Globus pallidus (tissue), 1 donor: ENCODE results near the gene NOS1.
"Not testable (repeated sequence)": the region's sequence is repeated elsewhere in the genome, so short reads cannot be mapped to it uniquely, and the experiment has no call there.

Experiments
- DNase-seq: peaks from one replicate; pipeline ENCODE4 v3.0.0-alpha.2; 2015; ENCODE audit warnings: low spot score

Gene NOS1

GRCh38 chr12:117361347-117361751 lies at the start of gene NOS1:
NOS1 (minus strand) TSS chr12:117361626; CDS start chr12:117331069, 30,557 bp downstream.
- no peak for DNase-seq

- DNase-seq = no peak
Observed at GRCh38 chr12:117409286-117409685, 47.9 kb upstream of the NOS1 start.

DNA sequence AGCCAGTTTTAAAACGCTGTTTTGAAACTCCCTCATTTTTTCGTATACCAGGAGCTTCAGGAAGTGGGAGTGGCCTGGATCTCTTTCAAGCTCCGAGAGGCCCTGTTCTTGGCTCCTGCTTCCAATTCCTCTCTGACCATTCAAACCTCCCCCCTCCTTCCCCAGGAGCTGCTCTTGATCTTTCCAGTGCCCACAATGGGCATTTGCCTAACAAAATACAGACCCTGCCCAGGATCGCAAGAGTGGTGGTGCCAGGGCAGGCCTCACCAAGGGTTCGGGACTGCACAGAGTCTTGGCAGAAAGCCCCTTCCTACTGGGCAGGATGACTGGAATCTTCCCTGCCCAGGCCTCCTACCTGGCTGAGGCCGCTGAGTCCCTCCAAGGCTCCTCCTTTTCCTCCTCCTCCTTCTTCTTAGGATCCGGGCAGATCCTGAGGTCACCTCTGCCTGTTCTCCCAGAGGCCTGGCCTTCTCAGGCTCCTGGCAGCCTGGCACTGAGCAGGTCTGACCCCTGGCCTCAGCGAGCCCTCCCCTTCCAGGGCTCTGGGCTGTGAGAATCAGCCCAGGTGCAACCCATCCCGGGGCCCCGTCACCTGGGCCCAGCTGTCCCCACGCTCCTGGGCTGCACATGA lies 46.9 kb upstream of the NOS1 start:
- DNase-seq = peak; percentile 37

GRCh38 chr12:117404940-117405339 lies 43.5 kb upstream of the NOS1 start:
- DNase-seq = no peak

GRCh38 chr12:117404203-117404853 lies 42.9 kb upstream of the NOS1 start:
- DNase-seq = no peak

- no peak for DNase-seq
Observed at GRCh38 chr12:117403586-117404139, 42.2 kb upstream of the NOS1 start.

GRCh38 chr12:117402363-117402762 lies 40.9 kb upstream of the NOS1 start:
- DNase-seq = no peak

DNA sequence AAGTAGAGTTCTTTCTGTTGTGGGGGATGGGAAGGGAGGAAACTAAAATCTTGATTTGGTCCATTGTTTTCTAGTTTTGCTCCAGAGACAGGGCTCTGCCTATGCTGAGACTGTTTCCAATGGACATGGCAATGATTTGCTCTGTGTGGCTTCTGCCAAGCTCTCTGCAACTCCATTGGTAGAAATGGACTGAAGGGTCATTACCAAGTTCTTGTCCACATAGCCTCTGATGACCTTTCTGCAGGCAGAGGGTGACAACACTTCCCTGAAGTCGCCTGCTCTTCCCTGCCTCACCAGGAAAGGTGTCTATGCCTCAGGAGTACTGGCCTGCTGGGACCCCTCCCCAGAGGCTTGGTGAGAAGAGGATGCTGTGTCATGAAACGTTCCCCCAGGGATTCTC lies 39.5 kb upstream of the NOS1 start:
- DNase-seq = no peak

- not testable (repeated sequence) for DNase-seq
Observed at GRCh38 chr12:117398482-117398881, 37.1 kb upstream of the NOS1 start.

DNA sequence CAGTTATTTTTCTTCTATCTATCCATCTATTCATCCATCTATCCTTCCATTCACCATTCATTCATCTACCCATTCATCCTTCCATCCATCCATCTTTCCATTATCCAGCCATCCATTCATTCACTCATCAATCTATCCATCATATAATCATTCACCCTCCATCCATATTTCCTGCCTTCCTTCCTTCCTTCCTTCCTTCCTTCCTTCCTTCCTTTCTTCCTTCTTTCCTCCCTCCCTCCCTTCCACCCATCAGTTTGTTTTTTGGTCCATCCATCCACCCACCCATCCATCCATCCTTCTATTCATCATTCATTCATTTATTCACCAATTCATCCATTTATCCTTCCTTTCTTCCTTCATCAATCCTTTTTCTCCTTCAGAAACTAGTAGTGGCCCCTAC lies 34.3 kb upstream of the NOS1 start:
- no peak for DNase-seq

DNA sequence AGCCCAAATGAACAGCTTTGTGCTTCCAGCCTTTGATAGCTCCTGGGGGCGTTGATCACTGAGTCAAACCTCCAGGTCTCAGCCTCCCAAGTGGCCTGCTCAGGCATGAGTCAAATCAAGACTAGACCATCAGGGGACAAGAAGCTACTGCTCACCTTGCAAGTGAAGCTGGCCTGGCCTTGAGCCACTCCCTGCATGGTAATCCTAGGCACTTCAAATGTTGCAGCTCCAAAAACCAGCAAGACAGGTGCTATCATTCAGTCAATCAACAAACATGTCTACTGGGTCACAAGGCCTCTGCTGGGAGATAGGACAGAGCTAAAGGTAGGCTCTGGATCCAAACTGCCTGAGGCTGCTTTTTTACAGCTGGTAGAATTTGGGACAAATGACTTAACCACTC lies 33.1 kb upstream of the NOS1 start:
- no peak for DNase-seq

GRCh38 chr12:117393656-117394055 lies 32.2 kb upstream of the NOS1 start:
- no peak for DNase-seq

DNA sequence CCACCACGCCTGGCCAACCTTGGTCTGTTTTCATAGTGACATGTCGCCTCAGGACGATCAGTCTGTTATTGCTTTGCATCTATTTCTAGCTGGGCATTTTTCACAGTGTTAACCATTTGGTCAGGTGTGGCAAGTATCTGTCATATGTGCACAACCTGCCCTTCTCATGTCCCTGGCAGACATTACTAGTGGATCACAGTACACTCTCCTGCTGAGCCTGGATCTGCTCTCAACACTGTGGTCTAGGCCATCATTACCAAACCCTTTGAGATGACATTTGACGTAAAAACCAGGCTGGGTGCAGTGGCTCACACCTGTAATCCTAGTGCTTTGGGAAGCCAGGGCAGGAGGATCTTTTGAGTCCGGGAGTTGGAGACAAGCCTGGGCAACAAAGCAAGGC lies 29.4 kb upstream of the NOS1 start:
- no peak for DNase-seq

DNA sequence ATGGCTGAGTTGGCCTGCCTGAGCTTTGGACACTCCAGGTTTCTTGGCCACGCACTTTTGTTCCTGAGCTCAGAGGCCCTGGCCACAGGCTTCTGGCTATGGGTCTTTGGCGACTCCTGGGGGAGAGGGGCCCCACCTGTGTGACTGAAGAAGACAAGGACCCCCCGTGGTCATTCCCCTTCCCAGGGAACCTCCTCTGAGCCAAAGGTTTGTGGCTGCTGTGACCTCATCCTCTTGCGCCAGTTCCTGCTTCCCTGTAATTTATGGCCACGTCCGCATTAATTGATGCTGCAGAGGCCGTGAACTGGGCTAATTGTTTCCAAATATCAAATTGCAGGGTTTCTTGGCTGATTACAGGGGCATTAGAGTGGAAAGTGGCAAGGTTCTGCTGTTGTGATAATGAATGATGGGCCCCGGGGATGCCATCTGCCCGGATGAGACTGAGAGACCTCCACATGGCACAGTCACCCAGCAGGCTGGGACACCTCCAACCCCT lies 27.6 kb upstream of the NOS1 start:
- no peak for DNase-seq

- DNase-seq = no peak
Observed at GRCh38 chr12:117387832-117388231, 26.4 kb upstream of the NOS1 start.

- DNase-seq = no peak
Observed at GRCh38 chr12:117384735-117385134, 23.3 kb upstream of the NOS1 start.

- DNase-seq = no peak
Observed at GRCh38 chr12:117380083-117380482, 18.7 kb upstream of the NOS1 start.

DNA sequence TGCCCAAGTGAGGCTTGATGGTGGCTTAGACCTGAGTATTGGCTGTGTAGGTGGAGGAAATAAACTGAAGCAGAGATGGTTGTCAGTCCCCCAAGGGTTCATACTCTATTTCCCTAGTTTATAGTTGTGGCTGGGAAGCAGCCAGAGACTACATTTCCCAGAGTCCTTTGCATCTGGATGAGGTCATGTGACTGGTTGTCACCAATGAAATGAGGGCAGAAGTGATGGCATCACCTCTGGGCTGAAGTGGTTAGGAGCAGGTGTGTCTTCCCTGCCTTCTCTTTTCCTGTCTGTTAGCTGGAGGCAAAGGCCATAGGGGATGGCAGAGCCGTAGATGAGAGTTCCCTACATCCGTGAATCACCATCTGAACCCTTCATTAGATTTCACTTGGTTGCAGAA lies 16.3 kb upstream of the NOS1 start:
- no peak for DNase-seq

DNA sequence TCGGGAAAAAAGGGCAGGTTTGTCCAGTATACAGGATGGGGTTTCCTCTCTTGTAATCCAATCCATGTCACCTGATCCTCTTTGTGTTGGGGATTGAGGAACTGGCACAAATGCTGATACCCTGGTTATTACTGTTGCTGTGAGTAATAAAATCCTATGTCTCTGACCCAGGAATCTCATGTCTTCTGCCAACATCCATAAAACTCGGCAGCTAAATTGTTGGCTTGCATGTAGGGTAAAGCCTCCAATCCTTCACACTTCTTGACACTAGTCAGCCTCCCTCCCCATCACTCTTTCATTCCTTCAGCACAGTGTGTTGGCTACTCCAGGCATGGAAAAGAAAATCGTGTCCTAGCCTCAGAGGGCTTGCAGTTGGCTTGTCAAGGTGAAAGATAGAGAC lies 9.2 kb upstream of the NOS1 start:
- DNase-seq = no peak

DNA sequence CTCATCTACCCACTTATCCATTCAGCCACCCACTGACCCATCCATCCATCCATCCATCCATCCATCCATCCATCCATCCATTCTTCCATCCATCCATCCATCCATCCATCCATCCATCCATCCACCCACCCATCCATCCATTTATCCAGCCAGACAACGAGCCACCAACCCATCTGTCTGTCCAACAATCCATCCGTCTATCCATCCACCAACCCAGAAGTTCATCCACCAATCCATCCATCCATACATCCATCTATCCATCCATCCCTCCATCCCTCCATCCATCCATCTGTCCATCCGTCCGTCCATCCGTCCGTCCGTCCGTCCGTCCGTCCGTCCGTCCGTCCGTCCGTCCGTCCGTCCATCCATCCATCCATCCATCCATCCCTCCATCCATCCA lies 8.6 kb upstream of the NOS1 start:
- DNase-seq = not testable (repeated sequence)

DNA sequence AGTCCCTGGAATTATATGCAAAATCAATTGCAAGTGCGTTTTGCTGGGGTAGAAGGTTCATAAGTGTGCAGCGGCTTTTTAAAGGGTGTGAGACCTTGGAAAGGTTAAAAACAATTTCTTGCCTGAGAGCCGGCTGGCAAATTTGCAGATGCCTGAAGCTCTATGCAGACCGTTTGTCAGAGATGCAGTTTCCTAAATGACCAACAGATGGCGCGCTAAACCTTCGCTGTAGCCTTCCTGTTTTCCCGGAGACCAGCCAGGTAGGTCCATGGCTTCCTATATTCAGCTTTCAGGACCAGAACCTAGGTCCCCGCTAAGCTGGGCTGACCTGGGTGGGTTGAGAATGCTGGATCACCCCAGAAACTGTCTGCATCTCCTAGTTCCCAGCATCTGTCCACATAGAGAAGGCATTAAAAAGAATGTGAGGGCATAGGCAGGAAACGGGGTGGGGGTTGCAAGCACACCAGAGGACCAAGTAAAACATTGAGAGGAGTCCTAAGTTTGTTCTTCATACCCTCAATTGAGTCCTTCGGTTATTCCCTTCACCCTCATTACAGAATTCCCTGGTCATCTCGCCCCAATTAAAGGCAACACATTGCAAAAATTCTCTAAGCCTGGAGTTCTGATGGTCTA lies 5.7 kb upstream of the NOS1 start:
- peak; percentile 70 for DNase-seq

DNA sequence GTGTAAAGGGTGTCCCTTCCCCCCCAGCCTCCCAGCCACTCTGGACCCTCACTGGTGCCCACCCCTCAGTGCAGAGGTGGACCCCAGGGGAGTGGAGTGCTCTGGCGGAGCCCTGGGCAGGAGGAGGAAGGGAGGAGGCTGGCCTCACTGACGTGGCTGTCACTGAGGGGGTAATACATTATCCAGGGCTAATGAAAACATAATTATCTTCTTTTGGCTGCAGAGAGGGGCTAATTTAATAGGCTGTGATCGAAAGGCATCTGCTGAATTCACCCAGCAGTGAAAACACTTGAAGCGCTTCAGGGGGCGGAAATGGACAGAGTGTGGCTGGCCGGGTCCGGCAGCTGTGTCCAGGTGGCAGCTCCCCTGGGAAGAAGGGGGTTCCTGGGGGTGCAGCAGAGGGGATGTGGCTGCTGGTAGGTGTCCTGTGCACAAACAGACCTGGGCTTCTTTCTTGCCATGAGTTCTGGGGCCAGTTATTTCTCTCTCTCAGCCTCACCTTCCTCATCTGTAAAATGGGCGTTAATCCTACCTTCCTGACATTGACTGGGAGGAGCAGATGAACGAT lies 3.7 kb upstream of the NOS1 start:
- DNase-seq = no peak
